Muscle layer of duodenum (tissue), 2 donors: ENCODE data around the gene XCL1.
"Not testable (repeated sequence)": the region's sequence is repeated elsewhere in the genome, so short reads cannot be mapped to it uniquely, and the experiment has no call there.

Experiments used
- H3K27ac ChIP-seq: one replicate; pipeline ENCODE4 v1.7.0; 2013; ENCODE audit warnings: mild to moderate bottlenecking, low read length
- H3K27me3 ChIP-seq: one replicate; pipeline ENCODE4 v1.7.0; 2013; ENCODE audit warnings: low read depth, mild to moderate bottlenecking, control low read depth, low read length
- H3K36me3 ChIP-seq, 2 donors: one replicate each; pipeline ENCODE4 v1.7.0; 2013; ENCODE audit warnings: low read length in 2 of 2, control low read depth in 1 of 2, mild to moderate bottlenecking in 1 of 2; ENCODE audit not compliant: insufficient read depth in 2 of 2, control insufficient read depth in 1 of 2
- H3K4me1 ChIP-seq, 2 donors: one replicate each; pipeline ENCODE4 v1.7.0; 2013; ENCODE audit warnings: low read length in 2 of 2, mild to moderate bottlenecking in 2 of 2, control low read depth in 1 of 2, moderate library complexity in 1 of 2; ENCODE audit not compliant: insufficient read depth in 2 of 2, control insufficient read depth in 1 of 2
- H3K4me3 ChIP-seq, 2 donors: one replicate each; pipeline ENCODE4 v1.7.0; 2013; ENCODE audit warnings: low read length in 2 of 2, low read depth in 1 of 2, mild to moderate bottlenecking in 1 of 2
- H3K9me3 ChIP-seq, 2 donors: one replicate each; pipeline ENCODE4 v1.7.0; 2013; ENCODE audit warnings: low read length in 2 of 2, control low read depth in 1 of 2, mild to moderate bottlenecking in 1 of 2; ENCODE audit not compliant: control insufficient read depth in 1 of 2
- donor health status: healthy.

XCL1 gene

GRCh38 chr1:168589167-168589566, 12.8 kb downstream of the XCL1 start:
- Histone ChIP-seq H3K4me3 (no peak overlapping the region), H3K4me1 (no peaks in the 10 kb centered on the region)

GRCh38 chr1:168591066-168591465, 14.7 kb downstream of the XCL1 start:
- Histone ChIP-seq H3K27ac (no peak overlapping the region), H3K27me3 (no peaks in the 10 kb centered on the region), H3K9me3 (no peaks in the 10 kb centered on the region), H3K36me3 (no peaks in the 10 kb centered on the region), H3K4me1 (no peaks in the 10 kb centered on the region), H3K4me3 (no peak overlapping the region)

More at GRCh38 chr1:168589167-168589566, 12.8 kb downstream of the XCL1 start:
- H3K27ac ChIP-seq, result no peak overlapping the region
- no peaks in the 10 kb centered on the region for H3K27me3 ChIP-seq
- H3K36me3 ChIP-seq, result no peaks in the 10 kb centered on the region
- no peaks in the 10 kb centered on the region for H3K9me3 ChIP-seq

- Histone ChIP-seq H3K27ac (no peak overlapping the region), H3K4me1 (no peaks in the 10 kb centered on the region)
These were observed 15.3 kb downstream of the XCL1 start for GRCh38 chr1:168591641-168592250.

GRCh38 chr1:168595403-168595802, 19.0 kb downstream of the XCL1 start:
- not testable (repeated sequence) for H3K4me1 ChIP-seq, H3K27ac ChIP-seq, H3K4me3 ChIP-seq, H3K9me3 ChIP-seq, H3K36me3 ChIP-seq, H3K27me3 ChIP-seq

More at GRCh38 chr1:168591641-168592250, 15.3 kb downstream of the XCL1 start:
- Histone ChIP-seq H3K4me3 (no peak overlapping the region), H3K36me3 (no peaks in the 10 kb centered on the region), H3K9me3 (no peaks in the 10 kb centered on the region), H3K27me3 (no peaks in the 10 kb centered on the region)

- no peaks in the 10 kb centered on the region for H3K9me3 ChIP-seq
- H3K27me3 ChIP-seq, result no peaks in the 10 kb centered on the region
- H3K36me3 ChIP-seq, result no peaks in the 10 kb centered on the region
- no peak overlapping the region for H3K4me3 ChIP-seq
- no peak overlapping the region for H3K27ac ChIP-seq
- peaks cover 0 to 13% of the 10 kb centered on the region in 2 donors for H3K4me1 ChIP-seq
These were observed 21.7 kb downstream of the XCL1 start for GRCh38 chr1:168598125-168598524.

- H3K4me1 ChIP-seq, result peaks cover 0 to 21% of the 10 kb centered on the region in 2 donors
- H3K27me3 ChIP-seq, result no peaks in the 10 kb centered on the region
- no peaks in the 10 kb centered on the region for H3K9me3 ChIP-seq
- no peak overlapping the region for H3K27ac ChIP-seq
- H3K4me3 ChIP-seq, result no peak overlapping the region
- H3K36me3 ChIP-seq, result no peaks in the 10 kb centered on the region
These were observed 22.5 kb downstream of the XCL1 start for GRCh38 chr1:168598892-168599291.

GRCh38 chr1:168599641-168600040, 23.2 kb downstream of the XCL1 start:
- H3K27me3 ChIP-seq, result no peaks in the 10 kb centered on the region
- H3K27ac ChIP-seq, result no peak overlapping the region
- no peak overlapping the region for H3K4me3 ChIP-seq
- no peaks in the 10 kb centered on the region for H3K9me3 ChIP-seq
- H3K4me1 ChIP-seq, result peaks cover 0 to 23% of the 10 kb centered on the region in 2 donors
- no peaks in the 10 kb centered on the region for H3K36me3 ChIP-seq

GRCh38 chr1:168601051-168601450, 24.6 kb downstream of the XCL1 start:
- no peaks in the 10 kb centered on the region for H3K9me3 ChIP-seq
- H3K27me3 ChIP-seq, result no peaks in the 10 kb centered on the region
- no peaks in the 10 kb centered on the region for H3K36me3 ChIP-seq
- no peak overlapping the region for H3K4me3 ChIP-seq
- no peak overlapping the region for H3K27ac ChIP-seq
- H3K4me1 ChIP-seq, result peaks cover 0 to 28% of the 10 kb centered on the region in 2 donors

GRCh38 chr1:168603501-168604110, 27.2 kb downstream of the XCL1 start:
- Histone ChIP-seq H3K9me3 (no peaks in the 10 kb centered on the region), H3K27ac (no peak overlapping the region), H3K4me1 (peaks cover 0 to 29% of the 10 kb centered on the region in 2 donors), H3K4me3 (no peak overlapping the region), H3K27me3 (no peaks in the 10 kb centered on the region), H3K36me3 (no peaks in the 10 kb centered on the region)

GRCh38 chr1:168605443-168605842, 29.0 kb downstream of the XCL1 start:
- Histone ChIP-seq H3K9me3 (no peaks in the 10 kb centered on the region), H3K4me1 (peaks cover 0 to 47% of the 10 kb centered on the region in 2 donors), H3K4me3 (no peak overlapping the region), H3K27ac (no peak overlapping the region), H3K27me3 (no peaks in the 10 kb centered on the region), H3K36me3 (no peaks in the 10 kb centered on the region)

- H3K27me3 ChIP-seq, result no peaks in the 10 kb centered on the region
- H3K27ac ChIP-seq, result no peak overlapping the region
- H3K4me3 ChIP-seq, result no peak overlapping the region
- no peaks in the 10 kb centered on the region for H3K9me3 ChIP-seq
- H3K36me3 ChIP-seq, result no peaks in the 10 kb centered on the region
- H3K4me1 ChIP-seq, result peaks cover 0 to 49% of the 10 kb centered on the region in 2 donors
These were observed 29.7 kb downstream of the XCL1 start for GRCh38 chr1:168606096-168606495.
